Thyroid gland (tissue), 4 donors: Measurements from ENCODE around the gene TBC1D1.

Source experiments
- POLR2A ChIP-seq, 2 donors: fragments of 450-650 bp; IDR thresholded peaks; one replicate each; pipeline ENCODE4 v1.6.1; 2017; ENCODE audit warnings: antibody characterized with exemption in 2 of 2, mild to moderate bottlenecking in 2 of 2, moderate library complexity in 1 of 2
- TF ChIP-seq, protein P1 (sequence below), 6 experiments: fragments of 200-600 bp in 3 of 6; fragments of 450-650 bp in 3 of 6; sonication (generic) in 3 of 6; IDR thresholded peaks; one replicate each; pipeline ENCODE4 v1.5.1; 2016 to 2019; ENCODE audit warnings: antibody characterized with exemption in 6 of 6, mild to moderate bottlenecking in 2 of 6, inconsistent platforms in 1 of 6, moderate library complexity in 1 of 6

DNA sequence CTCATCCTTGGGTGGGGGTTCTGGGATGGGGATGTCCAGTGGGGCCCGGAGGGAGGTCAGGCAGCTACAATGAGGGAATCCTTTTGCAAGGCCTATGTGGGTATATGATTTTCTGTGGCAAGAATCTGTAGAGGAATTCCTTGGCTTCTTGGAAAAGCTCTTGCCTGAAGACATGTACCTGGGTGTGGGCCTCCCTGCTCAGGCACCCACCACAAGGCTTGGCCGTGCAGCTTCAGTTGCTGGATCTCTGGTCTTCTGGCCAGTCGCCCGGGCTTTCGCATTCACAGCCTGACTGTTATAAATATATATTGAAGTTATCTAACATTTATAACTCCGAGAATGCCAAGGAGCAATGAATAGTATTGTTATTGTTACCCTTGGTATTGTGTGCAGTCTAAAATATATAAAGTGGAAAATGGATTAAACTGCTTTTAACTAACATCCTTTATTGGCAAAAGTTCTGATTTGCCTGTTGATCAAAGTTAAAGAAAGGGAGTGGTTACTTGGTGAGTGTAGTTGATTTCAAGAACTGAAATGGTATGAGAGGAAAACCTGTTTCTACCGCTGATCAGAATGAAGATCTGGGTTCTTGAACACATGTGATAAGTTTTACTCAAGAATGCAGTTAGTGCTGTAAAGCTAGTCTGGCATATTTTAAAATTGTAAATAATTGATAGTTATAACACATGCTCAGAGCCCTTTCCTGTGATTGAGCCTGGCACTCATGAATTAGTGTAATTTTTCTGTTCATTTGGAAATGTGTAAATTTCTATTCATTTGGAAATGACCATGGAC lies 105.3 kb downstream of the TBC1D1 start:
- no peak for TF ChIP-seq POLR2A (IDR thresholded peaks at IDR 0.05)
- TF ChIP-seq, protein P1, sequence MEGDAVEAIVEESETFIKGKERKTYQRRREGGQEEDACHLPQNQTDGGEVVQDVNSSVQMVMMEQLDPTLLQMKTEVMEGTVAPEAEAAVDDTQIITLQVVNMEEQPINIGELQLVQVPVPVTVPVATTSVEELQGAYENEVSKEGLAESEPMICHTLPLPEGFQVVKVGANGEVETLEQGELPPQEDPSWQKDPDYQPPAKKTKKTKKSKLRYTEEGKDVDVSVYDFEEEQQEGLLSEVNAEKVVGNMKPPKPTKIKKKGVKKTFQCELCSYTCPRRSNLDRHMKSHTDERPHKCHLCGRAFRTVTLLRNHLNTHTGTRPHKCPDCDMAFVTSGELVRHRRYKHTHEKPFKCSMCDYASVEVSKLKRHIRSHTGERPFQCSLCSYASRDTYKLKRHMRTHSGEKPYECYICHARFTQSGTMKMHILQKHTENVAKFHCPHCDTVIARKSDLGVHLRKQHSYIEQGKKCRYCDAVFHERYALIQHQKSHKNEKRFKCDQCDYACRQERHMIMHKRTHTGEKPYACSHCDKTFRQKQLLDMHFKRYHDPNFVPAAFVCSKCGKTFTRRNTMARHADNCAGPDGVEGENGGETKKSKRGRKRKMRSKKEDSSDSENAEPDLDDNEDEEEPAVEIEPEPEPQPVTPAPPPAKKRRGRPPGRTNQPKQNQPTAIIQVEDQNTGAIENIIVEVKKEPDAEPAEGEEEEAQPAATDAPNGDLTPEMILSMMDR (IDR thresholded peaks at IDR 0.05): no peak
